Measurements from ENCODE around the gene CACNB2.

The CACNB2 gene

GRCh38 chr10:18159557-18159956 lies 19.3 kb downstream of the CACNB2 start:
- Mint-ChIP-seq H3K4me1 (peaks cover 37% of the 10 kb centered on the region), H3K9me3 (no peaks in the 10 kb centered on the region), H3K27me3 (ENCODE audit: low read depth) (no peaks in the 10 kb centered on the region), H3K4me3 (no peak overlapping the region), H3K27ac (peak overlapping the region; percentile 45 to 62 (median 50)), H3K36me3 (ENCODE audit: low read depth) (no peaks in the 10 kb centered on the region)
- no peak for TF ChIP-seq CTCF (IDR thresholded peaks at IDR 0.05; ENCODE audit: unreplicated experiment in 3 of 3)

- Mint-ChIP-seq H3K4me3 (no peak overlapping the region), H3K36me3 (ENCODE audit: low read depth) (no peaks in the 10 kb centered on the region), H3K27ac (no peak overlapping the region), H3K27me3 (ENCODE audit: low read depth) (no peaks in the 10 kb centered on the region), H3K9me3 (no peaks in the 10 kb centered on the region), H3K4me1 (peaks cover 43% of the 10 kb centered on the region)
- no peak for TF ChIP-seq CTCF (IDR thresholded peaks at IDR 0.05; ENCODE audit: unreplicated experiment in 3 of 3)
These were observed 21.9 kb downstream of the CACNB2 start for GRCh38 chr10:18162021-18162627.

GRCh38 chr10:18164093-18164492 lies 23.9 kb downstream of the CACNB2 start:
- H3K36me3 Mint-ChIP-seq (ENCODE audit: low read depth), result no peaks in the 10 kb centered on the region
- no peak for TF ChIP-seq CTCF (IDR thresholded peaks at IDR 0.05; ENCODE audit: unreplicated experiment in 3 of 3)
- peaks cover 31% of the 10 kb centered on the region for H3K4me1 Mint-ChIP-seq
- H3K27ac Mint-ChIP-seq, result no peak overlapping the region
- no peak overlapping the region for H3K4me3 Mint-ChIP-seq
- no peaks in the 10 kb centered on the region for H3K27me3 Mint-ChIP-seq (ENCODE audit: low read depth)
- H3K9me3 Mint-ChIP-seq, result no peaks in the 10 kb centered on the region

- H3K27me3 Mint-ChIP-seq (ENCODE audit: low read depth), result no peaks in the 10 kb centered on the region
These were observed 24.6 kb downstream of the CACNB2 start for GRCh38 chr10:18164748-18165361.

GRCh38 chr10:18178854-18179483 lies 38.7 kb downstream of the CACNB2 start:
- H3K36me3 Mint-ChIP-seq (ENCODE audit: low read depth), result no peaks in the 10 kb centered on the region
- H3K27me3 Mint-ChIP-seq (ENCODE audit: low read depth), result peaks cover 7% of the 10 kb centered on the region
- no peak for TF ChIP-seq CTCF (IDR thresholded peaks at IDR 0.05; ENCODE audit: unreplicated experiment in 3 of 3)
- no peak overlapping the region for H3K4me3 Mint-ChIP-seq
- no peaks in the 10 kb centered on the region for H3K9me3 Mint-ChIP-seq
- H3K4me1 Mint-ChIP-seq, result peaks cover 24% of the 10 kb centered on the region
- peak overlapping the region in 1 of 3 experiments; percentile 82 for H3K27ac Mint-ChIP-seq

More at GRCh38 chr10:18164748-18165361, 24.6 kb downstream of the CACNB2 start:
- Mint-ChIP-seq H3K27ac (peak overlapping the region in 1 of 3 experiments; percentile 19), H3K4me1 (peaks cover 27% of the 10 kb centered on the region), H3K4me3 (no peak overlapping the region), H3K9me3 (no peaks in the 10 kb centered on the region), H3K36me3 (ENCODE audit: low read depth) (no peaks in the 10 kb centered on the region)
- no peak for TF ChIP-seq CTCF (IDR thresholded peaks at IDR 0.05; ENCODE audit: unreplicated experiment in 3 of 3)
